ENCODE data around the gene CBX5.

DNA sequence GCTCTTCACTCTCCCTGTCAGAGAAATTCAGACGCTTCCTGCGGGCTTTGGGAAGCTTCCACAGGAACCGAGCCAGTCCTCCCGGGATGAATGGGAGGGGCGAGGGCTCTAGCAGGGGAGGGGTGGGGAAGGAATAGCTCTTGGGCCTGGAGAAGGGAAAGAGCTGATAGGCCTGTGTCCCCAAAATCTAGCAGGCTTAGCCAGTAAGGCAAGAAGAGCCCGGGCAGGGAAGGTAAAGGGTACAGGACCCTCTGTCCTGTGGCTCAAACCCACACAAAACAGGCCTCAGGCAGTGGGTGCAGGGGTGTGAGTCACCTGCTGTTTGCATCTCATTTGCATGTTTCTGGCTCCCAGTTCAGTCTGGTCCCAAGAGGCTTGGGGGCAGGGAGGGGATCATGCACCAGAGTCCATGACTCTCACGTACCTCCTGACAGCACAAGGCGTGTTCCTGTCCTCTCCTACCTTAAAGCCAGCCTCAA is 82.5 kb downstream of the CBX5 start:
- no peak for TF ChIP-seq POLR2AphosphoS5 (IDR thresholded peaks at IDR 0.05)
- TF ChIP-seq, protein P1, sequence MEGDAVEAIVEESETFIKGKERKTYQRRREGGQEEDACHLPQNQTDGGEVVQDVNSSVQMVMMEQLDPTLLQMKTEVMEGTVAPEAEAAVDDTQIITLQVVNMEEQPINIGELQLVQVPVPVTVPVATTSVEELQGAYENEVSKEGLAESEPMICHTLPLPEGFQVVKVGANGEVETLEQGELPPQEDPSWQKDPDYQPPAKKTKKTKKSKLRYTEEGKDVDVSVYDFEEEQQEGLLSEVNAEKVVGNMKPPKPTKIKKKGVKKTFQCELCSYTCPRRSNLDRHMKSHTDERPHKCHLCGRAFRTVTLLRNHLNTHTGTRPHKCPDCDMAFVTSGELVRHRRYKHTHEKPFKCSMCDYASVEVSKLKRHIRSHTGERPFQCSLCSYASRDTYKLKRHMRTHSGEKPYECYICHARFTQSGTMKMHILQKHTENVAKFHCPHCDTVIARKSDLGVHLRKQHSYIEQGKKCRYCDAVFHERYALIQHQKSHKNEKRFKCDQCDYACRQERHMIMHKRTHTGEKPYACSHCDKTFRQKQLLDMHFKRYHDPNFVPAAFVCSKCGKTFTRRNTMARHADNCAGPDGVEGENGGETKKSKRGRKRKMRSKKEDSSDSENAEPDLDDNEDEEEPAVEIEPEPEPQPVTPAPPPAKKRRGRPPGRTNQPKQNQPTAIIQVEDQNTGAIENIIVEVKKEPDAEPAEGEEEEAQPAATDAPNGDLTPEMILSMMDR (IDR thresholded peaks at IDR 0.05), result no peak
- TF ChIP-seq POLR2A (IDR thresholded peaks at IDR 0.05), result no peak

Measured in prostate gland (tissue), 2 donors.